Stimulated activated CD8-positive, alpha-beta memory T cell treated with anti-CD3 and anti-CD28 coated beads, Interleukin-12 subunit alpha, Interleukin-12 subunit beta, amount 100 ng/mL, for 4 hours (primary cell): ENCODE data around the gene MAP3K9.
"Not testable (repeated sequence)": the region's sequence is repeated elsewhere in the genome, so short reads cannot be mapped to it uniquely, and the experiment has no call there.

Experiments used
- DNase-seq: peaks from one replicate; pipeline ENCODE4 v3.0.0-alpha.2; 2020; ENCODE audit warnings: low read depth

MAP3K9 gene

DNA sequence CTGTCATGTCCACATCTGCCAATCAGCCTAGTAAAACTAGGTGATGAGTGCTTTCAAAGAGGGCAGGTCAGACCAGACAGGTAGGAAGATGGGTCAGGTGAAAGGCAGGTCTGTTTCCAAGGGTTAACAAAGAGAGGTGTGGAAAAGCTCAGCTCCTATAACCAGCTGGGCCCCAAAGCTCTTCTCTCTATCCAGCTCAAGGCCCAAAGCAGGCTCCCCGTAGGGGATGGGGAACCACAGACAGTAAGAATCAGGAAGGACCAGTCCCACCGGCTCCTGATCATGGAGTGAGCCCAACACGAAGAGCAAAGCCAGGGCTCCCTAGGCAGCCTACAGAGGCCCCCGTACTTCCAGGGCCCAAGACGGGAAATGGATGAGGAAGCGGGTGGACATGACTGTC is 84.4 kb downstream of the MAP3K9 start:
- DNase-seq = no peak

DNA sequence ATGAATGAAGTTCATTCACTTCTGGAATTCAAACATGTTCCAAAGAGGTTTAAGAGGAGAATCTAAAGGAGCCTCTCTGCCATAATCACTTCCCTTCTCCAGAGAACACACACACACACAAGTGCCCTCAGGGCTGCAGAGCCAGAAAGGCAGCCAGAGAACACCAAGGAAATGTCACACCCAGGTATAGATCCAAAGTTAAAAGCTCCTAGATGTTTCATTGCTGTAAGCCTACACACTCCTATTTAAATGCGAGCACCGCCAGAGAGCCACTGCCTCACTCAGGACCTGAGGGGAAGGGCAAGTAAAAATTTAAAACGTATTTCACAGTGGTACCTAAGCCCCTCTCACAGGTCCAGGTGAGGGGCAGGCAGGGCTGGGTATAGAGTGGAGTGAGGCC is 85.2 kb downstream of the MAP3K9 start:
- DNase-seq = no peak

DNA sequence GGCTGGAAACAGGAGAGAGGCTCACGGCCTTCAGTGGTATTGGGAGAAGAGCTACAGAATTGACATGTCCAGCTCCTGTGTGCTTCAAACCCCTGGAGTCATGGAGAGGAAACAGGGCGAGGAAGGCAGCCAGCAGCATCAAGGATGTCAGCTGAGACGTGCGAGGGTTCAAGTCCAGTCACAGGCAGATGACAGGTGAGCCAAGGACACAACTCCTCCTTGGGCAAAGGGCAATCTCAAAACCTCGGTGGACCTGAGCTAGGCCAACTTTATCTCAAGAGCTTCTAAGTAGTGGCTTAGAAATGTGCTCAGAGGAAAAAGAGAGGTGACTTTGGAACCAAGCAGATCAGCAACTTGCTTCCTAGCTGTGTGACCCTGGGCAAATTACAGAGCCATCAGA is 86.0 kb downstream of the MAP3K9 start:
- DNase-seq = no peak

DNA sequence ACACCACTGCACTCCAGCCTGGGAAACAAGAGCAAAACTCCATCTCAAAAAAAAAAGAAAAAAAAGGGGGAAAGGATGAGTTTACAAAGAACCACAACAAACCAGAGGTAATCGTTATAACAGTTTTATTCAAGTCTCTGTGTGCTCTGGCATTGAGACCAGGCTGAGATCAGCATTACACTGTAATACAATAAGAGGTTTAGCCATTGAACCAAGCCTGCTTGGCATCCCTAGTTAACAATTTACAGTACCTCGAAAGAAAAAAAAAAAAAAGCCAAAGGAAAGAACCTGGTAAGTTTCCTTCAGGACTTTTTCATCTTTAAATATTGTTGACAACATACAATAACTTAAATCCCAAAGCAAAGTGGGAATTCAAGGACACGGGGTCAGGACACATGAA is 86.9 kb downstream of the MAP3K9 start:
- DNase-seq = no peak

DNA sequence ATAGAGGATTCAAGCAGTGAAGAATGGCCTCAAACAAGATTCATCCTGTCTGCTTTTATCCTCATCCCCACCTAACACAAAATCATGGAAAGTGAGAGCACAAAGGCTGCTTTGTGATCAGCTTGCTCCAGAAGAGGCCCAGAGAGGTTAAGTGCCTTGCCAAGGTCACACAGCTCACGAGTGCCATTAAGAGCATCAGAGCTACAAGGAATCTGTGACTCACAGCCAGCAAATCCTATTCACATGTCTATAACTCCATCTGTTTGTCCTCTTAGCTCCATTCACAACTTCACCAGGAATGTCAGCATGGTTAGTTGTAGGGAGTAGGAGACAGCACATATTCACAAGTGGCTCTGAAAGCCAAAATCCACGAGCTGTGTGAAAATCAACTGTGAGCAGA is 87.8 kb downstream of the MAP3K9 start:
- DNase-seq = no peak

DNA sequence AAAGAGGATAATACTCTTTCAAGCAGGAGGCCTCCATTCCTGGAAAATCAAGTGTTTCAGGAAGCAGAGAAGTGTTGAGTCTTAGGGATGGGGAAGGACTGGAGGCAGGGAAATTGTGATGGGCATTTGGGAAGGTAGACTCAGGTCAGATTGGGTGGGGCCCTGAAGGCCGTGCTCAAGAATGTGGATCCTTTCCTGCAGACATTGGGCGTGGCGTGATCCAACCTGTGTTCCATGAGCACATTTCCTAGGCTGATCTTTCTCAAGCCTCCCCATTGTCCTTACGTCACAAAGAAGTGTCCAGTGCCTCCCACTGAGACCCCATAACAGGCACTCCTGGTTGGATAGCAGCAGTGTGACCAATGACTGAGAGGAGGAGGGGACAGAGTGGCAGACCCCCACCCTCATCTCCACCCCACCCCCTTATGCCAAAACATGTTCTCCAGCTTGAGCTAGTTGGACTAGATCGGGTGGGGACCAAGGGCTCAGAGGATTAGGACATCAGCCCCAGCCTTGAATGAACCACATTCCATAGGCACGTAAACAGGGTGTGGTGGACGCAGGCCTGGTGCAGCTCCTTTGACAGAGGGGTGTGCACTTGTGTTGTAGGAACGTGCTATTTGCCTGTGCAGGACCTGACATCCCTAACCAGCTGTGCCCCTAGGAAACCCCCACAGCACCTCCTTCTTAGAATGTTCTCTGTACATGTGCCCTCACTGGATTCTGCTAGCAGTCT is 90.8 kb downstream of the MAP3K9 start:
- no peak for DNase-seq

DNA sequence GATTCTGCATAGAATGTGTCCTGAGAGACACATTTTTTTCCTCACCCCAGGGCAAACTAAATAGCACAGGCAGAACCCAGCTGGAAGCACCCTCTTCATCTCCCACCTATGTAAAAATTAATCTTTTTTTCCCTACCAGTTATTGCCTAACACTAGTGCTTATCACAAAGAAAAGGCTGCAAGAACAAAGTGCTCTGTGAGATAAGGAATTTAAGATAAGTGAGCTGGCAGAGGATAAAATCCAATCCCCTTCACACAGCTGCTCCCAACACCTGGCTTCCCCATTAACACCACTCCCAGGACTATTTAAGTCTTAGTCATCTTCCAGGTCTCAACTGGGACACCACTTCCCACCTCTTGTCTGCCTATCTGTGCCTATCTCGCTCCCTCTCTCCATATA is 92.4 kb downstream of the MAP3K9 start:
- no peak for DNase-seq

DNA sequence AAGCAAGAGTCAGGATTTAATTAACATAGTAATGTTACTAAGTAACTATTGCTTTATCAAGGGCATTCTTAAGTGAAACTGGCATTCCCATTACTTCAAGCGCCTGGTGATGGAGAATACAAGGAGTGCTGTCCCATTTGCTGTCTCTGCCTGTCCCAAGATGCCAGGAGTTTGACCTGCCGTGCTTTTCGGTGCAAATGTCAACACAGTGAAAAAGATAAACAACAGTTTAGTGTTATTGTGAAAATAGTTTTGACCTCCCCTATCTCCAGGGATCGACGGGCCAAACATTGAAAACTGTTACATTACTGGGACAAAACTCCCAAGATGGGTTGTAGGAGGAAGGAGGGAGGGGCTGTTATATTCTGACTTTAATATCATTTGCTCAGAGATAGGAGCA is 92.8 kb downstream of the MAP3K9 start:
- no peak for DNase-seq

DNA sequence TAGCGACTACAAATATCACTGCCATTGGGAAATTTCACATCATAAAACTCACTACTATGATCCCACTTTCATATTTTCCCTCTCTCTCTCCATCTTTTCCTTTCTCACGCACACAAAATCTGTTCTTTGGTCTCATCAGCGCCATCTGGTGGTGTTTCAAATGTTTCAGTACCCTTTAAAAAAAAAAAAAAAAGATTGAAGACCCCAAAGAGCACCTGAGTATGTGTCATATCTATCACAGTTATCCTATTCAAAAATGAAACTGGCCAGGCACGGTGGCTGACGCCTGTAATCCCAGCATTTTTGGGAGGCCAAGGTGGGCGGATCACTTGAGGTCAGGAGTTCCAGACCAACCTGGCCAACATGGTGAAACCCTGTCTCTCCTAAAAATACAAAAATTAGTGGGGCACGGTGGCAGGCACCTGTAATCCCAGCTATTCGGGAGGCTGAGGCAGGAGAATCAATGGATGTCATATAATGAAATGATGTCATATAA is 95.2 kb downstream of the MAP3K9 start:
- DNase-seq = no peak

DNA sequence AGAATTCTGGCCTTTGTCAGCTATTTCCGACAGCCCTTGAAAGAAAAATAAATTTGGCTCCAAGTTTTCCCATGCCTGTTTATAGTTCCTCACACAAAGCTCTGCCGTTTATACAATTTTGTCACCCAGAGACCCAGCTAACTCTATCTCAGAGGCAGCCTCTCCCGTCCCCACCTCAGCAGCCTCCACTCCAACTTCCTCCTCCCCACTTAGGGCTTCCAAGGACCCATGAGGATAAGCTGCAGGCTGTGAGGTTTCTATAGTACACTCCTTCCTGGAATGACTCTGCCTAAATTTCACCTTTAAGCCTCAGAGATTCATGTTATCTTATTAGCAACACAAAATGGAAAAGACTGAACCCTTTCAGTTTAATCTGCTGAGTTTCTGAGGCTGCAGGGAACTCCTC is 95.8 kb downstream of the MAP3K9 start:
- no peak for DNase-seq

DNA sequence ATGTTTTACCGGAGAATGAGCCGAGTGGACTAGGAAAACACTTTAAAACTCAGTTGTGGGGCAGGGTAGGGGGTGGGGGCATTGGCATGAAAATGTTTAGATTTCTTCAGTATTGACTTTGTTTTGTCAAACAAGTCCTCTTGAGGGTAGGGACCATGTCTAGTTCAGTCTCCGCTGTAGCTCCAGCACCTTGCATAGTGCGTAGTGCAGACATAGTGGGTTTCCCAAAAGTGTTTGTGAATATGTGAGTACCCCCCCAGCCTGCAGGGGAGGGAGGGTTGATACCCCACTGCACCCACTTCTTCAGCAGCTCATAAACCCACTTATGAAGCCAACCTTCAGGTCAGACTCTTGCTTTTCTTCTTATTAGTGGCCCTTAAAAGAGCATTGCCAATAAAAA is 96.2 kb downstream of the MAP3K9 start:
- DNase-seq = no peak

DNA sequence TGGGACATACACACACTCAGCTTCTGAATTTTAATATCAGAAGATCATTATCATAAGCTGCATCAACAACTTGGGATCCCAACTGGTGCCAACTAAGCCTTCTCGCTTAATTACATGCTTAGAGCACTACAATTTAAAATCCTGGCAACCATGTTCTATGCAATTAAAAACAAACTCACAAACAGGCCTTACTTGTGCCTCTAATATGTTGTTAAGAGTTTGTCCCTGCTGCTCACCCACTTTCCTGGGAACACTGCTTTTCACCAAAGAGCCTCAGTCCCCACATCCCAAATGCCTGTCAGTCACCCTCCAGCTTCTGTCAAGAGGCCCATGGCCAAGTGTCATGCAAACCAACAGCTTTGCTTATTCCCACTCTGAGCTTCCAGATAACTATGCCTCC is 97.9 kb downstream of the MAP3K9 start:
- DNase-seq = no peak

DNA sequence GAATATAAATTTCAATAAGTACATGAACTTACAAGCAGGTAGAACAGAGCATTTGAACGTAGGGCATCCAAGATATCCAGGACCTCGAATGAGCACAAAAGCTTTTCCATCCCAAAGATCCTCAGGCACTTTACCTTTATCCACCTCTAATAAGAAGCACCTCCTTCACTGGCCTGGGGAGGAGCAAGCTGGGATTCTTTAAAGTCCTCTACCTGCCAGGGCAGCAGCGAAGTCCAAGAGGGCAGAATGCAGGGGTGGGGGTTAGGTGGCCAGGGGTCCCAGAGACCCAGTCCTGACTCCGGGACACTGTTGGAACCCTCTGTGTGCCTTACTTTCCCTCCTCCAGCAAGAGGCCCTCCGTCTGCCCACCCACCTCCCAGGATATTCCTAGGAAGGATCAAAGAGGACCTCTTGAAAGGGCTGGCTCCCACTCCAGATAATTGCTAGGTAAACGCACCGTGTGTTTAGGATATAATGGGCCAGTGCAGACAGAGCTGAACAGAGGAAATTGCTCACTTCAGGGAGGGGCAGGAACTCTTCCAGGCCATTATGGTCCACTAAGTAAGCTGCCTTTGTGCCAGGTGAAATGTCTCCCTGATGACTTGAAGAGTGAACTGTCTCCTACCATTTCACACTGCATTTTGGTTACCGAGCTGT is 99.5 kb downstream of the MAP3K9 start:
- no peak for DNase-seq

DNA sequence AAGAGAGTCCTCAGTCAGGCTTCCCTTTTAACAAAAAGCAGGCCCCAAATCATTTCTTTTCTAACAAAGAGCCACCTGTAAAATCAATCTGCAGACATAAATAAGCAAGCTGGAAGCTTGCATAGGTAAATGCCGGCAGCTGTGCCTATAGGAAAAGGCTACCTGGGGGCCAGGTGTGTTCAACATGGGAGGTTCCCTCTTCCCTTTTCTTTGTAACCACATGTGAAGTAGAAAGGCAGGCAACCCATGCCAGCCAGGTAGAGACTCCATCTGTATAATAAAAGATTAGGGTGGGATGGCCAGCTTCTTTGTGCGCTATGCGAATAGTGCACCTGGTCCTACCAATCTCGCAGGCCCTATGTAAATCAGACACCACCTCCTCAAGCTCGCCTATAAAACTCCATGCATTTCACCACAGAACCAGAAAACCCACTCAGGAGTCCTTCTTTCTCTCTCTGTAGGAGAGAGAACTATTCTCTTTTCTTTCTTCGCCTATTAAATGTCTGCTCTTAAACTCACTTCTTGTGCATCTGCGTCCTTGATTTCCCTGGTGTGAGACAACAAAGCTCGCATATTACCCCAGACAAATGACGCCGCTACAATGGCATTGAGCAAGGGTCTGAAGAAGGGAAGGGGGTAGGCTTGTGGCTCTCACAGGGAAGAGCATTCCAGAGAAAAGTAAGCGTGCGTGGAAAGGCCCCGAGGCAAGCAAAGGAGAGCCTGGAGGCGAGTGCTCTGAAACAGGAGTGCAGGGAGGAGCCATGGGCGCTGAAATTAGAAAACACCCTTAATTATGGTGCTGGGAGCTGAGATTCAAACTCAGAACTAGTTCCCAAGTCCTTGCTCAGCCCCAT is 100.4 kb downstream of the MAP3K9 start:
- no peak for DNase-seq

DNA sequence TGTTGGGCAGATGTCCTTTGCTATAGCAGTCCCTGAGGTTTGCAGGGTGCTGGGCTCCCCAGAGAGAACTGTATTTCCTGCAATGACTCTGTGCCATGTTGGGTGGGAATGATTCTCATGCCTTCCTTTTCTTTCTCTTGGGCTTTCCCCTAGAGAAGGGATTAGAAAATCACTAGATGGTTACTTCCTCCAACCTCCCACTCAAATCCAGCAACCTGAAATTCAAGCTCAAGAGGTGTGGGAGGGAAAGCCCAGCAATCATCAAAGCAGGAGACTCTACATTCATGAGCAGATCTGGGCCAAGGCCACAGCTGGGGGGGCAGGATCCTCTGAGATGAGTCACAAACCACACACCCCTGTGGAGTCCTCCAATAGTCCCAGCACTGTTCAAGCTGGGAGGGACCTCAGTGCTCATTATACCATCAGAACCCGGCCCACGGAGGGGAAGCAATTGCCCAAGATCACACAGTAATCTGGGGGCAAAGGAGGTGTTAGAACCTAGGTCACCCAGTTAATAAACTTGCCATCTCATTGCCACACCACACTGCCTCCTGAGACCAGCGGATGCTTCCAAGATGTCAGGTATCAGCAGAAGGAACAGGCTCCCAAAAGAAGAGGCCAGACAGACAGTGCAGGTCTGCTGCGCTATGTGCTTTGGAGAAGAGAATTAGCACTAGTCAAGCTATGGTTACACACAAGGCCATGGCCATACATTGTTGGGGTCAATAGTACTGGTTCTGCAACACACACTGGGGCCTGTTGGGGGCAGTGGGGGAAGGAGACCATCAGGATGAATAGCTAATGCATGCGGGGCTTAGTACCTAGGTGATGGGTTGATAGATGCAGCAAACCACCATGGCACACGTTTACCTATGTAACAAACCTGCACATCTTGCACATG is 101.9 kb downstream of the MAP3K9 start:
- no peak for DNase-seq

DNA sequence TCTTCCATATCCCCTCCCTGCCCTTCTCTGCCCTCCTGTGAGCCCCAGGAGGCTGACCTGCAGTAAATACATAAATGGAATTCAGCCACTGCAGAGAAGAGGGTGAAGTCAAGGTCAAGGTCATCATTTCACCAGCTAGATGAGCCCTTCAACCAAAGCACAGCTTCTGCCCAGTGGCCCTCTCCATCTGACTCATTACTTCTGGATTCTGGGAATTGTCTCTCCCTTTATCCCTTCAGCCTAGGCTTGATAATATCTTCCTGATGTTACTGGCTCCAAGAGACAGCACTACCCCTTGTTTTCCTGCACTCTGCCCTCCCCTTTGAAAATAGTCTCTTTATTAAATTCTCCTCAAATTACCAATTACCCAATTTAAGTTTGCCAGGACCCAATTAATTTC is 103.1 kb downstream of the MAP3K9 start:
- DNase-seq = no peak

DNA sequence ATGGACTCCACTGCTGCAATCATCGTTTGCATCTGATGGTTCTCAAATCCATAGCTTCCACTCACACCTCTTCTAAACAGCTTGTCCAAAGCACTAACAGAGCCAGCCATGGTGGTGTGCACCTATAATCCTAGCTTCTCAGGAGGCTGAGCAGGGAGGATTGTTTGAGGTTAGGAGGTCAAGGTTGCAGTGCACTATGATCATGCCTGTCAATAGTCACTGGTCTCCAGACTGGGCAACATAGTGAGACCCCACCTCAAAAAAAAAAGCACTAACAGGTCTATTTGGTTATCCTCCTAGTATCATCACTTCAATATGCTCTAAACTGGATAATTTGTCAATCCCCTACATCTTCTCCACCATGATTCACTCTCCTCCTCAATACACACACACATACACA is 104.4 kb downstream of the MAP3K9 start:
- no peak for DNase-seq

DNA sequence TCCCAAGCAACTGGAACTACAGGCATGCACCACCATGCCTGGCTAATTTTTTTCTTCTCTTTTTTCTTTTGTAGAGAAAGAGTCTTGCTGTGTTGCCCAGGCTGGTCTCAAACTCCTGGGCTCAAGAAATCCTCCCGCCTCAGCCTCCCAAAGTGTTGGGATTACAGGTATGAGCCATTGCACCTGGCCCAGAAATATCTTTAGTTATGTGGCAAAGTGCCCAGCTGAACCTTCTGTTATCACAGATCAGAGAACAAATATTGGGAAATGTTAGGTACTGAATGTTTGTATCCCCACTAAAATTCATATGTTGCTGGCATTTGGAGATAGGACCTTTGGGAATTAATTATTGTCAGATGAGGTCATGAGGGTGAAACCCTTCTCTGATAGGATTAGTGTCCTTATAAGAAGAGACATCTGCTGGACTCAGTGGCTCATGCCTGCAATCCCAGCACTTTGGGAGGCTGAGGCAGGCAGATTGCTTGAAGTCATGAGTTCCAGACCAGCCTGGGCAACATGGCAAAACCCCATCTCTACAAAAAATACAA is 105.6 kb downstream of the MAP3K9 start:
- DNase-seq = not testable (repeated sequence)

DNA sequence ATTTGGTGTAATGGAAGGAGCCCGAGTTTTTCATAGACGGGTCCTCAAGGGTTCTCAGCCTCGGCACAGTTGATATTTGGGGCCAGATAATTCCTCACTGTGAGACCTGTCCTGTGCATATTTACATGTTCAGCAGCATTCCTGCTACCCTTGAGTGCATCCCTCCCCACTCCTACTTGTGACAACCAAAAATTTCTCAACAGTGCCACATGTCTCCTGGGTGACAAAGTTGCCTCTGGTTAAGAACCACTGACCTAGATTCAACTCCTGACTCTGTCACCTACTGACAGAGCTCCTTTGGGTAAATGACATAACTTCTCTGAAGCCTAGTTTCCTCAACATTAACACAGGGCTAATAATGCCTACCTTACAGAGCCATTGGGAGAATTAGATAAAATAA is 107.2 kb downstream of the MAP3K9 start:
- no peak for DNase-seq

DNA sequence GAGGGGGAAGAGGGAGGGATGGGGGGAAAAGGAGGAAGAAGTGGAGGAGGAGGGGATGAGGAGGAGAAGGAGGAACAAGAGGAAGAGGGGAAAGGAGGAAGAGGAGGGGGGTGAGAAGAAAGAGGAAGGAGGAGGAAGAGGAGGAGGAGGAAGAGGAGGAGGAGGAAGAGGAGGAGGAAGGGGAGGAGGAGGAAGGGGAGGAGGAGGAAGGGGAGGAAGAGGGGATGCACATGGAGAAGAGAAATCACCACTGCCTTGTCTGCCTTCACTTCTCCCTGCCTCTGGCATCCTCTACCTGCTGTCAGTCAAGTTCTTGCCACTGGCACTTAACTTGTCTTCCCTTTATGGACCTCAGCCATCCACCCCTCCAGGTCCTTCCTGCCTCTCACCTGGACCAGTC is 107.7 kb downstream of the MAP3K9 start:
- DNase-seq = no peak

DNA sequence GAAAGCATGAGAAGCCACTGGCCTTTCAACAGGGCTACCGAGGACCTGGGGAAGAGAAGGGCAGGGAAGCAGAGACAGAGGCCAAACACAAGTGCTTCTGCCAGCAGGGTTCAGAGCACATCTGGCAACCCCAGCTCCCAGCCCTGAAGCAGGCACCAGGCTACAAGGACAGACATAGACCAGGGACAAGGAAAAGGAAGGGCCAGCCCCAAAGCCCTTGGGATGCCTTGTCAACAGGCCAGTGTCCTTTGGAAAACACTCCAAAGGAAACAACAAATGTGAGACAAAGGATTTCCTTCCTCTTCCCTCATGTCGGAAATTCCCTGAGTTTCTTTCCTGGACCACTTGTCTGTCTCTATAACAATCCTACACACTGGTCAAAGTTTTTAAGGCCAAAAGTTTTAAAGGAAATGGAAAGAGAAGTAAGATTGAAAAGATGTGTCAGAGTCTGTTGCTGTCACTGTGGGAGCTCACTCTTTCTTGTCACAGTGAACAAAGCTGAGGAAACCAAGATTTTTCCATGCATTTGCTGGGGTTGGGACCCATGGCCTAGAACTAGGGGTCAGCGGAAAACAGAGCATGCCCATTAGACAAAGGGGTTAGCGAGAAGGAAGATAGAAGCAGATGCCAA is 108.2 kb downstream of the MAP3K9 start:
- DNase-seq = no peak
